ENCODE data around the gene APLP1. TPM values are rescaled to one million over a fixed set of nuclear protein-coding genes. Genes with fewer than 3 reads are reported as not detected.

APLP1 gene
- total and polyA plus RNA-seq, 5 donors, result 18.0 to 33.2 (median 21.4) TPM

DNA sequence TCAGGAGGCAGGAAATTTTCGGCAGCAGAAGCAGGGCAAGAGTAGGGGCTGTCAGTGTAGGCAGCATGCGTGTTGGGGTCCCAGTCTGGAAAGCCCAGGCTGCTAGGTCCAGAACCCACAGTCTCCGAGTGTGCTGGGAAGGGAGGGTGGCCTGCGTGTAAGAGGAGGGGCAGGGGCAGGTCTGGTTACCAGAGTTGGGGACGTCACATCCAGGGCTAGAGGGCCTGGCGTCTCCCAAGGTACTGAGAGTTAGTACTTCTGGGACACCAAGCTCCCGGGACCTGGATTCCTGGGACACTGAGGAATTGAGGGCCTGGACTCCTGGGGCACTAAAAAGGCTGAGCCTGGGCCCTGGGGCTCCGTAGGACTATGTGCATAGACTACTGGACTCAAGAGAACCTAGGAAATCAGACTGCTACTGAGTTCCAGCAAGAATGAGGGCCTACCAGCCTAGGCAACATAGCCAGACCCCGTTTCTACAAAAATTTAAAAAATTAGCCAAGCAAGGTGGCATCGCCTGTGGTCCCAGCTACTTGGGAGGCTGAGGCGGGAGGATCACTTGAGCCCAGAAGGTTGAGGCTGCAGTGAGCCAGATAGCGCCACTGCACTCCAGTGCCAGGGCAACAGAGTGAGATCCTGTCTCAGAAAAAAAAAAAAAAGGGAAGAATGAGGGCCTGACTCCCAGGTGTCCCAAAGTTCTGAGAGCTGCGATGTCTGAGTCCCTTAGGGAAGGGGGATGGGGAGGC, 29.5 kb downstream of the APLP1 start:
- Histone ChIP-seq H3K27ac (ENCODE audit: low read length) (no peak overlapping the region), H3K4me3 (ENCODE audit: low read length) (peak overlapping the region; percentile 76), H3K4me1 (ENCODE audit: control insufficient read depth, insufficient read depth, low read length) (no peaks in the 10 kb centered on the region), H3K27me3 (ENCODE audit: control insufficient read depth, insufficient read depth) (no peaks in the 10 kb centered on the region), H3K9me3 (ENCODE audit: control insufficient read depth, low read length) (no peaks in the 10 kb centered on the region)
- DNase-seq (peak in 1 of 3 donors; percentile 43), ATAC-seq (no peak)
- intact Hi-C loops (cut with DNase I), result loop anchor here in 1 of 4 donors (5.0 kb wide), 1 partner anchor 34 kb away; no protein-coding TSS in a partner anchor
- 91% methylated on average over 13 of the region's 13 CpGs for WGBS

- Histone ChIP-seq H3K27ac (ENCODE audit: low read length) (no peak overlapping the region), H3K4me1 (ENCODE audit: control insufficient read depth, insufficient read depth, low read length) (no peaks in the 10 kb centered on the region), H3K27me3 (ENCODE audit: control insufficient read depth, insufficient read depth) (no peaks in the 10 kb centered on the region), H3K9me3 (ENCODE audit: control insufficient read depth, low read length) (no peaks in the 10 kb centered on the region), H3K4me3 (ENCODE audit: low read length) (peak overlapping the region; percentile 76)
- peak in 1 of 2 donors; percentile 12 for ATAC-seq
- intact Hi-C loops (cut with DNase I), result loop anchor here in 1 of 4 donors (5.0 kb wide), 1 partner anchor 34 kb away; no protein-coding TSS in a partner anchor
- DNase-seq, result no peak
- 16% methylated on average over 17 of the region's 17 CpGs for WGBS
These were observed 30.1 kb downstream of the APLP1 start for GRCh38 chr19:35898499-35898809.

- intact Hi-C loops (cut with DNase I), result loop anchor here in 1 of 4 donors (5.0 kb wide), 1 partner anchor 33 kb away; no protein-coding TSS in a partner anchor
- H3K9me3 ChIP-seq (ENCODE audit: control insufficient read depth, low read length), result no peaks in the 10 kb centered on the region
- ATAC-seq, result peak; percentile 89
These were observed 31.3 kb downstream of the APLP1 start for GRCh38 chr19:35899547-35900214.

GRCh38 chr19:35901055-35901644, 32.8 kb downstream of the APLP1 start:
- intact Hi-C loops (cut with DNase I), result no loop called here
- Histone ChIP-seq H3K27me3 (ENCODE audit: control insufficient read depth, insufficient read depth) (no peaks in the 10 kb centered on the region), H3K4me3 (ENCODE audit: low read length) (peak overlapping the region; percentile 12), H3K27ac (ENCODE audit: low read length) (no peak overlapping the region), H3K4me1 (ENCODE audit: control insufficient read depth, insufficient read depth, low read length) (no peaks in the 10 kb centered on the region), H3K9me3 (ENCODE audit: control insufficient read depth, low read length) (no peaks in the 10 kb centered on the region)
- WGBS, result 85% methylated on average over 2 of the region's 2 CpGs
- DNase-seq, result peak in 1 of 3 donors; percentile 12
- ATAC-seq, result no peak

More at GRCh38 chr19:35899547-35900214, 31.3 kb downstream of the APLP1 start:
- peak overlapping the region; percentile 50 for H3K27ac ChIP-seq (ENCODE audit: low read length)
- no peaks in the 10 kb centered on the region for H3K27me3 ChIP-seq (ENCODE audit: control insufficient read depth, insufficient read depth)
- WGBS, result under 1% methylated on average over 42 of the region's 43 CpGs
- peak overlapping the region; percentile 76 for H3K4me3 ChIP-seq (ENCODE audit: low read length)
- DNase-seq, result peak; percentile 82 to 93 (median 93)
- no peaks in the 10 kb centered on the region for H3K4me1 ChIP-seq (ENCODE audit: control insufficient read depth, insufficient read depth, low read length)

GRCh38 chr19:35901854-35902661, 33.7 kb downstream of the APLP1 start, which contains the start of gene HCST:
HCST (plus strand) TSS chr19:35902529; CDS start chr19:35902594, 65 bp downstream.
- intact Hi-C loops (cut with DNase I), result no loop called here
- DNase-seq (peak in 1 of 3 donors; percentile 33), ATAC-seq (no peak)
- no peaks in the 10 kb centered on the region for H3K4me1 ChIP-seq (ENCODE audit: control insufficient read depth, insufficient read depth, low read length)
- H3K4me3 ChIP-seq (ENCODE audit: low read length), result no peak within 1 kb of the TSS
- H3K27ac ChIP-seq (ENCODE audit: low read length), result peak within 1 kb of the TSS; percentile 20
- no peaks in the 10 kb centered on the region for H3K9me3 ChIP-seq (ENCODE audit: control insufficient read depth, low read length)
- no peaks in the 10 kb centered on the region for H3K27me3 ChIP-seq (ENCODE audit: control insufficient read depth, insufficient read depth)
- WGBS, result 28% methylated on average over 6 of the region's 6 CpGs

DNA sequence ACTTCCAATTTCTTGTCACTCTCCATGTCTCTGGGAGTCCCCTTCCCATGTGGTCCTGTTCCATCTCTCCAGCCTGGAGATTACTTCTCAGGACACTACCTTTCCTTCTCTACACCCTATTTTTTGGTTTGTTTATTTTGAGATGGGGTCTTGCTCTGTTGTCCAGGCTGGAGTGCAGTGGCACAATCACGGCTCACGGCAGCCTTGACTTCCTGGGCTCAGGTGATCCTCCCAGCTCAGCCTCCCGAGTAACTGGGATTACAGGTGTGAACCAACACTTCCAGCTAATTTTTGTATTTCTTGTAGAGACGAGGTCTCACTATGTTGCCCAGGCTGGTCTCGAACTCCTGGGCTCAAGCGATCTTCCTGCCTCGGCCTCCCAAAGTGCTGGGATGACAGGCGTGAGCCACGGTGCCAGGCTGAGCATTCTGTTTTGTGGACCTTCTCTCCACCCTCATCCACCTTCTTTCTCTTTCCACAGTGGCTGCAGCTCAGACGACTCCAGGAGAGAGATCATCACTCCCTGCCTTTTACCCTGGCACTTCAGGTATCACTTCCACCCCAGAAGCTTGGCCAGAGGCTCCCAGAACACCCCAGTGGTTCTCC, 34.6 kb downstream of the APLP1 start:
- ATAC-seq, result no peak
- no peak overlapping the region for H3K4me3 ChIP-seq (ENCODE audit: low read length)
- no peaks in the 10 kb centered on the region for H3K9me3 ChIP-seq (ENCODE audit: control insufficient read depth, low read length)
- 72% methylated on average over 10 of the region's 10 CpGs for WGBS
- DNase-seq, result no peak
- H3K4me1 ChIP-seq (ENCODE audit: control insufficient read depth, insufficient read depth, low read length), result no peaks in the 10 kb centered on the region
- intact Hi-C loops (cut with DNase I), result no loop called here
- H3K27me3 ChIP-seq (ENCODE audit: control insufficient read depth, insufficient read depth), result no peaks in the 10 kb centered on the region
- peak overlapping the region; percentile 20 for H3K27ac ChIP-seq (ENCODE audit: low read length)

DNA sequence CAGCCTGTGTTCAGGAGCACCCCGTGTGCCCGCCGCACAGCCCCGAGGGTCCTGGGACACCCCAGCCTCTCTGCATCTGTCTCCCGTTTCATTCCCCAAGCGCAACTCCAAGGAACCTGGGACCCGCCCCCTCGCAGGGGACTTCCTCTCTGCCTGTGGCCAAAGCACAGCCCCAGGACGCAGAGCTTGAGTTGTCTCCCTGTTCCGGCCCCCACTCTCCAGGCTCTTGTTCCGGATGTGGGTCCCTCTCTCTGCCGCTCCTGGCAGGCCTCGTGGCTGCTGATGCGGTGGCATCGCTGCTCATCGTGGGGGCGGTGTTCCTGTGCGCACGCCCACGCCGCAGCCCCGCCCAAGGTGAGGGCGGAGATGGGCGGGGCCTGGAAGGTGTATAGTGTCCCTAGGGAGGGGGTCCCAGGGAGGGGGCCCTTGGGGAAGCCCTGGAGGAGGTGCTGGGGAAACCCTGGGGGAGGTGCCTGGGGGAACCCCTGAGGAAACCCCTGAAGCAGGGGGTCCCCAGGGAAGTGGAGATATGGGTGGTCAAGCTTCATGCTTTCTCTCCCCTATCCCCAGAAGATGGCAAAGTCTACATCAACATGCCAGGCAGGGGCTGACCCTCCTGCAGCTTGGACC, 35.3 kb downstream of the APLP1 start:
- DNase-seq (peak; percentile 73 to 90 (median 89)), ATAC-seq (peak in 1 of 2 donors; percentile 15)
- intact Hi-C loops (cut with DNase I), result no loop called here
- WGBS, result 1% methylated on average over 24 of the region's 24 CpGs
- Histone ChIP-seq H3K27me3 (ENCODE audit: control insufficient read depth, insufficient read depth) (no peaks in the 10 kb centered on the region), H3K27ac (ENCODE audit: low read length) (peak overlapping the region; percentile 20), H3K4me1 (ENCODE audit: control insufficient read depth, insufficient read depth, low read length) (no peaks in the 10 kb centered on the region), H3K4me3 (ENCODE audit: low read length) (no peak overlapping the region), H3K9me3 (ENCODE audit: control insufficient read depth, low read length) (no peaks in the 10 kb centered on the region)

DNA sequence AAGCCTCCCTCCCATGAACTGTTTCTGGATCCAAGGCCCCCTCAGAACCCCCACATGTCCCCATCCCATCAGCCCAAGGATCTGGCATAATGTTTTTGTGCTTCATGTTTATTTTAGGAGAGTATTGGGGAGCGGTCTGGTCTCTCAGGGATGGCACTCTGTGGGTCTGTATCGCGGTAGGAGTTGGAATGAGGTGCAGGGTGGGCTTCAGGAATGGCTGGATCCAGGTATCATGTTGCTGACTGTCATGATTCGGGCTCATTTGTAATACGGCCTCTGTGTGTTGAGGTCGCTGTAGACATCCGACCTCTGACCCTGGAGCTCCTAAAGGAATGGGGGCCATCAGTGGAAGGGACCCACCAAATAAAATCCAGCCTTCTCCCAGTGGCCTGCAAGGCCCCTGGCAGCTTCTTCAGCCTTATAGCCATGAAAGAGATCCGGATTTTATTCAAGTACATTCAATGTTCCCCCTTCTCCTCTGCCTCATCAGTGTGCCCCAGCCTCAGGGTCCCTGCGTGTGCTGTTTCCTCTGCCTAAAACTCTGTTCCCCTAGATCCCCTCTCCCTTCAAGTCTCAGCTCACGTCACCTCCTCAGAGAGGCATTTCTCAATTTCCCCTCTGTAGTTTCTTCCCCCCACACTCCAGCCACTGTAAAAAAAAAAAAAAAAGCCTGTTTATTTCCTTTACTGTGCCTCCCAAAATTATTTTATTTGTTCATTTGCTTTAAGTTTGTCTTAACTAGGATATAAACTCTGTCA, 36.1 kb downstream of the APLP1 start:
- intact Hi-C loops (cut with DNase I), result no loop called here
- no peak for ATAC-seq

DNA sequence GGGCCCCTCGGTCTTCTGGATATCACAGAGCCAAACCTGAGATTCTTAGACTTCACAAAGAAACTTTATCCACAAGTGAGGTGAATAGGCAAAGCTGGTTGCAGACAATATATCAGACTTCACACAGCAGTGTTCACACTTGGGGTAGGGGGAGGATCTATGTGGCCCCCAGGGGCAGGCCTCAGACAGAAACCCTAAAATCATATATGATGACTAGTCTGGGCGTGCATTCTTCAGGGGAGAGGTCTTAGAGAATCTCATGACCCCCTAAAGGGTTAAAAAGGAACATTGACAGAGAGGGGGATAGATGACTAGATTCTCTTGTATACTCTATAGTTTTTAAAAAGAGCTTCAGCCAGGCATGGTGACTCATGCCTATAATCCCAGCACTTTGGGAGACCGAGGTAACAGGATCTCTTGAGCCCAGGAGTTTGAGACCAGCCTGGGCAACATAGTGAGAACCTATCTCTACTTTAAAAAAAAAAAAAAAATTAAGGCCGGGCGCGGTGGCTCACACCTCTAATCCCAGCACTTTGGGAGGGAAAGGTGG, 36.9 kb downstream of the APLP1 start:
- ATAC-seq, result no peak
- no peak overlapping the region for H3K27ac ChIP-seq (ENCODE audit: low read length)
- no peak for DNase-seq
- no peaks in the 10 kb centered on the region for H3K9me3 ChIP-seq (ENCODE audit: control insufficient read depth, low read length)
- no peaks in the 10 kb centered on the region for H3K27me3 ChIP-seq (ENCODE audit: control insufficient read depth, insufficient read depth)
- intact Hi-C loops (cut with DNase I), result no loop called here
- 76% methylated on average over 6 of the region's 6 CpGs for WGBS
- no peak overlapping the region for H3K4me3 ChIP-seq (ENCODE audit: low read length)
- H3K4me1 ChIP-seq (ENCODE audit: control insufficient read depth, insufficient read depth, low read length), result no peaks in the 10 kb centered on the region

More for the DNA sequence above, 36.1 kb downstream of the APLP1 start:
- peak overlapping the region; percentile 5 for H3K27ac ChIP-seq (ENCODE audit: low read length)
- H3K9me3 ChIP-seq (ENCODE audit: control insufficient read depth, low read length), result no peaks in the 10 kb centered on the region
- H3K4me1 ChIP-seq (ENCODE audit: control insufficient read depth, insufficient read depth, low read length), result no peaks in the 10 kb centered on the region
- WGBS, result 80% methylated on average over 10 of the region's 10 CpGs
- DNase-seq, result peak in 1 of 3 donors; percentile 28
- no peaks in the 10 kb centered on the region for H3K27me3 ChIP-seq (ENCODE audit: control insufficient read depth, insufficient read depth)
- no peak overlapping the region for H3K4me3 ChIP-seq (ENCODE audit: low read length)

Measured in right cardiac atrium (tissue), 5 donors.